ENCODE data around the gene DIMT1.

Gene DIMT1

DNA sequence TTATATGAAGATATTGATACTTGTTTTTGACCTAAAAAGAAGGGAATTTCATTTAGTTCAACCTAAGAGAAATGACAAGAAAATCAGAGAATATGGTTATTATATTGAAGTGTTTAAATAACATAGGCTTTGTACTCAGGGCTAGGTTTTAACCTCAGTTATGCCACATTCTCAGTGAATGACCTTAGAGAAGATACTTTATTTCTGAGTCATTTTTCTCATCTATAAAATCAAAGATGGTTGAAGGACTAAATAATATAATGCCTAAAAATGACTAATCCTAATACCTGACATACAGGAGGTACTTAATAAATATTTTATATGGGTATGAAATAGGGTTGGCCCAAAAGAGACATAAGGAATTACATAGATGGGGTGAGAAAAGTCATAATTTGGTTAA, 32.3 kb downstream of the DIMT1 start:
- DNase-seq (ENCODE audit: low spot score) = no peak

DNA sequence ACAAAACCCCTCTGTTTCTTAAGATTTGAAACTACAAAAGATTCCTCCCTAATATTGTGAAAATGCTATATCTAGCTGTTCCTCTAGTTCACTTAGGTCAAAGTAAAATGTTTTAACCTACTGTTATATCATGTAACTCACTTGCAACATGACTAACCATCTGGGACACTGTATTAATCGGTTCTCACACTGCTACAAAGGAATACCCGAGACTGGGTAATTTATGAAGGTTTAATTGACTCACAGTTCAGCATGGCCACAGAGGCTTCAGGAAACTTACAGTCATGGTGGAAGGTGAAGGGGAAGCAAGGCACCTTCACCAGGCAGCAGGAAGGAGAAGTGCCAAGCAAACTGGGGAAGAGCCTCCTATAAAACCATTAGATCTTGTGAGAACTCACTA, 34.7 kb downstream of the DIMT1 start:
- DNase-seq (ENCODE audit: low spot score) = no peak

DNA sequence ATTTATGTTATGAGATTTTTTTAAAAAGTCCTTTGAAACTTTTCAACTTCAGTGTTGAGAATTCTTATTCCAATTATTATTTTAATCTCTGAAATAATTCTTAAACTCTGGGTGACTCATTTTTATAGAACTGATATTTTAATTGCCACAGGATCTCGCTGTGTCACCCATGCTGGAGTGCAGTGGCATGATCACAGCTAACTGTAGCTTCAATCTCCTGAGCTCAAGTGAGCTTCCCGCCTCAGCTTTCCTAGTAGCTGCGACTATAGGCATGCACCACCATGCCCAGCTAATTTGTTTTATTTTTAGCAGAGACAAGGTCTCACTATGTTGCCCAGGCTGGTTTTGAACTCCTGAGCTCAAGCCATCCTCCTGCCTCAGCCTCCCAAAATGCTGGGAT, 41.0 kb downstream of the DIMT1 start:
- DNase-seq (ENCODE audit: low spot score) = no peak

DNA sequence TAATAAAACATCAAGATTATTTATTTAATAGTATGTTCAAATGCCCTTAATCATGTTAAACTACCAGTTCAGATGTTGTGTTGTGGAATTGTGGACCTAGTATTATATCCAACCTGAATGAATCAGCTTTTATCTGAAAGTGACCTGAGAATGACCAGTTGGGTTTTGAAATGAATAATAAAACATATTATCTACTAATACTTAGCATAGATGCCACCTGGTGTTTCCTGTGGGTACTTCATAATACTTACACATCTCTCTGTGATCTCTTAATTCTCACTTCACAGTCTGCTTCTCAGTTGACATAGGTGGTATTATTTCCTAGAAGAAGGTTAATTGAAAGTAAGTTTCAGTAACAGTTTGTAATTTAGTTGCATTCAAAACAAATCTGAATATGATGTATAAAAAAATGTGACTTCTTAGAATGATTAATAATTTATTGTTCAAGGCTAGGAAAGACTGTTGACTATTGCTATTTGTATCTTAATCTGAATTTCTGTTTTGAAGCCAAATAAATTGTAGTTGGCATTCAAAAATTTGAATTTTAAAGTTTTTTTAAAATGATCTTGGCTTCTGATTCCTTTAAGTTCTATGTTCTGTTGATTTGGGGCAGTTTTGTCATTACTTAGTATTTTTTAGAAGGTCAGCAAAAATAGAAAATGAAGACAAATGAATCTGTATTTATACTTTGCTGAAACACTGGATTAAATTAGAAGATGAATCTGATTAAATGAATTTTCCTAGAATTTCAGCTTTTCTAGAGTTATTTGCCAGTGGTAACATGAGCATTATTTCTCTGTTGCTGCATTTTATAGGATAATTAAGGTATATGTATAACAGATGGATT, 49.5 kb downstream of the DIMT1 start:
- peak; percentile 59 for DNase-seq (ENCODE audit: low spot score)

DNA sequence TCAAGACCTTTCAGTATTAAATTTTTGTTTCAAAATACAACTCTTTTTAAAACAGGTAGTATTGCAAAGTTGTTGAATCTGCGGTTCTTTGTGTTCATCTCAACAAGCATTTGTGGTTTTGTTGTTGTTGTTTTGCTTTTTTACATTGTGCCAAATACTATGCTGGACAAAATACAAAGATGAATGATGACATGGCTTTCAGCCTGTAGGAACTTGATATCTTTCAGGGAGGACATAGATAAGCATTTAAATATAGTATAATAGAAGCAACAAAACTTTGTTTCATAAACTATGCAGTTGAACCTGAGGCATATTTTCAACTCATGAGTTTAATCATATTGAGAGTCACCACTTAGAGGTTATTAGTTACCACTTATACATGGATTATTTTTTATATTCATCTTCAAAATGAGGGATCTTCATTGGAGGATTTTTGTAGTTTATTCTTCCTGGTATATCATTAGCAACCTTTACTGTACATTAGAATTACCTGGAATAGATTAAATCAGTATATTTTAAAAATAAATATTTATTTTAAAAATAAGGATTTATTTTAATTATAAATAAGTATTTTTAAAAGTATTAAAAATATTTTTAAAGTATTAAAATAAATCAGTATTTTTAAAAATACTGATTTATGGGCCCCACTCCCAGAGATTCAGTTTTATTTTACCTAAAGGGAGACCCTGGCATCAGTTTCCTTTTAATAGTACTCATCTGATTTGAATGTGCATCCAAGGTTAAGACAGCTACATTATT, 54.8 kb downstream of the DIMT1 start:
- DNase-seq (ENCODE audit: low spot score) = no peak

DNA sequence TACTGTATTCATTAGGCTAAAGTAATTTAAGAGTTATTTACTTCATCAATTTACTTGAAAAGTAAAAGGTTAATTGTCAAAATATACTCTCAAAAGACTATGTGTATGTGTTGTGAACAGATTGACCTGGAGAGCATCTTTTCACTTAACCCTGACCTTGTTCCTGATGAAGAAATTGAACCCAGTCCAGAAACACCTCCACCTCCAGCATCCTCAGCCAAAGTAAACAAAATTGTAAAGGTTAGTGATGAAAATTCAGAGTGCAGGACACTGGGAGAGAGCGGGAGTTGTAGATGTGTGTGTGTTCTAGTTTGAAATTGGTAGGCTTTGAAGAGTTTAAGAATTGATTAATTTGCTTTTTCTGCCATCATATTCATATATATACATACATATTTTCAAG, 55.8 kb downstream of the DIMT1 start:
- DNase-seq (ENCODE audit: low spot score) = no peak

DNA sequence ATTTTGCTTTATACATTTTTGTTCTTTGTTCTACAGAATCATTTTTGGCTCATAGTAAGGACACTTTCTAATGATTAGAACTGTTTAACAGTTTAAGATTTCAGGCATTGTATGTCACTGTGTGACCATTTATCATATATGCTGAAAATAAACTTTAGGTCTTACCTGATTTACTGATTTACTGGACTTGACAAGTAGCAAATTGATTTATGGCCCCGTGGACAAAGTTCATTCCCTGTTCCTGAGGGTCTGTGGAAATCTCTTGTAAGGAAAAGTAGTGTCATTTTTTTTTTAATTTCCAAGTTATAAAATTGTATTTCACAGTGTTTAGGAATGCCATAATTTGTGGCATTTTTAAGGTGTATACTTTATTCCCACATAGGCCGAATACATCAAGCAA, 57.0 kb downstream of the DIMT1 start:
- DNase-seq (ENCODE audit: low spot score) = no peak

DNA sequence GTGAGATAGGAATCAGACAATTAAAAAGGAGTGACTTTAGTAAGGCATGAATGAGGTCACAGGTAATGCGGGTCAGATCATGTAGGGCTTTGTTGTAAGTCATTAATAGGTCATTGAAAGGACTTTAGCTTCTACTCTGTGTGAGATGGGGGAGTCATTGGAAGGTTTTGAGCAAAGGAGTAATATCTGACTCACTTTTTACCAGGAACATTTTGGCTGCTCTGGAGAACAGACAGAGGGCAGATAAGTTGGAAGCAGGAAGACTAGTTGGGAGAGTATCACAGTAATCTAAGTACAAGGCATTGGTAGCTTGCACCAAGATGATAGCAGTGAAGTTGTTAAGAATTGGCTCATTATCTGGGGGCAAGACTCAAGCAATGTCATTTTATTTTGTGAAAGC, 60.3 kb downstream of the DIMT1 start:
- no peak for DNase-seq (ENCODE audit: low spot score)

DNA sequence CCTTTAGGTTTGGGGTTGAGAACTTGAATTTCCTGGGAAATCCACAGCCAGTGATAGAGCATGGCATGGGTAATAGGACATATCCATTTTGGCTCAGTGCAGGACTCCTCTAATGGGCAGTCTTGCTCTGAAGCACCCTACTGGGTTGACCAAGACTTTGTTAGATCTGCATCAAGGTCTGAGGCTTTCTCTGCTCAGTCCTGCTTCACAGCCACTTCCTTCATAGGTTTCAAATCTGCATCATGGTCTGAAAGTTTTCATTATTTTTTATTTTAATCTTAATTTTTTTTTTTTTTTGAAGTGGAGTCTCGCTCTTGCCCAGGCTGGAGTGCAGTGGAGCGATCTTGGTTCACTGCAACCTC, 61.2 kb downstream of the DIMT1 start:
- DNase-seq (ENCODE audit: low spot score) = no peak

DNA sequence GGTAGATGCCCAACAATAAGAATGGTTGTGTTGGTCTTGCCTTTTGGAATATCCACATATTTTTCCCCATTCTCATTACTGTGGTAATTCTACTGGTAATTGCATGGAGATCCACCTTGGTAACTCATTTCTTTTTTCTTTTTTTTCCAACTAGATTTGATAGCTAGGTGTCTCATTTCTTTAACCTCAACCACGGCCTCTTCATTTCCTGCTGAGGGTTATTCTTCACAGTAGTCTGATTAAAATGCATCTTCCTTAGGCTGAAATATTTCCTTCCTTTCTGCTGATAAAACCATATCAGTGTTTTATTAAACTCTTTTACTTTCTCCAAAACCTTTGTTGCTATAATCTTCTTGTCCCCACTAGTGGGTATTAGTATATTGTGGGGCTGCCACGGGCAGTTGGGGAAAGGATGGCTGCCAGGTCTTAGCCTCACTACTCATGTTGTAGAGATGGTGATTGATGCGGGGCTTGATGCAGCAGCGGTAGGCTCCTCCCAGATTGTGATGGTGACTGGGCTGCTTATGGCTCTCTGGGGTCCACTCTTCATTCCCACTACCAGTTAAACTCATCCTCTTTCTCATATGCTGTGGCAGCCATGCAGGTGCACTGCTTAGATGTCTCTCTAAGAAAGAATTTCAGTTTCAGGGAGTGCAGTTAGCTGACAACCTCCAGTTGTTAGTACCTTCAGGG, 61.8 kb downstream of the DIMT1 start:
- DNase-seq (ENCODE audit: low spot score) = no peak

DNA sequence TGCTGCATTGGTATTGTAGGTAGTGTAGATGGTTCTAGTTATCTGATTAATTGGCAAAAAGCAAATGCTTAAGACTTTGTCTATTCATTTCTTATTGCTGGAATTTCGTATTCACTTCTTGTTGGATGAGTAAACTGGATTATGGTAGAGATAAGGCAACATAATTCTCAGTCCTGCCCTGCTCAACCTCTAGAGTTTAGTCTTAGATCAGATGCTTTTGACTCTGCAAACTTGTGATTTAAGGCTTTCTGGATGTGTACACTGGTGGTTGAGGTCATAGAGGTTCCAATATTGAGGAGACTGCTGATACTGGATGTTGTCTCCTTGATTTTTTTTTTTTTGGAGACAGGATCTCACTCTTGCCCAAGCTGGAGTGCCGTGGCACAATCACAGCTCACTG, 62.7 kb downstream of the DIMT1 start:
- DNase-seq (ENCODE audit: low spot score) = no peak

DNA sequence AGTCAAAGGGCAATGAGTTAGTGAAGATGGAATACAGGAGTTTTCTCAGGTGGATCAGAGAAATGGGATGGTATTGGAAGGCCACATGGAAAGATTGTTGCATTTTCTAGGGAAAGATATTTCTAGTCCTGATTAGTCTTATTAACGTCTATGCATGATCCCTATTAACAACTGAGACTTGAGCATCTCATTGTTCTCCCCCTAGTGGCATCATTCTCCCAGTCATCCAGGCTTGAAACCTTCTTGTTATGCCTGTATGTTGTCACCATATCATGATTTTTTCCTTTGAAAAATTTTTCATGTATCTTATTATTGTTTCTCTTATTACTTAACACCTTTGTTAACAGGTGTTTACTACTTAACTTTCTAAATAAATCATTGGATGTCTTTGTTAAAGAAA, 63.3 kb downstream of the DIMT1 start:
- DNase-seq (ENCODE audit: low spot score) = peak; percentile 69
